ENCODE results near the gene MAPT.

- TF ChIP-seq, protein P1, sequence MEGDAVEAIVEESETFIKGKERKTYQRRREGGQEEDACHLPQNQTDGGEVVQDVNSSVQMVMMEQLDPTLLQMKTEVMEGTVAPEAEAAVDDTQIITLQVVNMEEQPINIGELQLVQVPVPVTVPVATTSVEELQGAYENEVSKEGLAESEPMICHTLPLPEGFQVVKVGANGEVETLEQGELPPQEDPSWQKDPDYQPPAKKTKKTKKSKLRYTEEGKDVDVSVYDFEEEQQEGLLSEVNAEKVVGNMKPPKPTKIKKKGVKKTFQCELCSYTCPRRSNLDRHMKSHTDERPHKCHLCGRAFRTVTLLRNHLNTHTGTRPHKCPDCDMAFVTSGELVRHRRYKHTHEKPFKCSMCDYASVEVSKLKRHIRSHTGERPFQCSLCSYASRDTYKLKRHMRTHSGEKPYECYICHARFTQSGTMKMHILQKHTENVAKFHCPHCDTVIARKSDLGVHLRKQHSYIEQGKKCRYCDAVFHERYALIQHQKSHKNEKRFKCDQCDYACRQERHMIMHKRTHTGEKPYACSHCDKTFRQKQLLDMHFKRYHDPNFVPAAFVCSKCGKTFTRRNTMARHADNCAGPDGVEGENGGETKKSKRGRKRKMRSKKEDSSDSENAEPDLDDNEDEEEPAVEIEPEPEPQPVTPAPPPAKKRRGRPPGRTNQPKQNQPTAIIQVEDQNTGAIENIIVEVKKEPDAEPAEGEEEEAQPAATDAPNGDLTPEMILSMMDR (IDR thresholded peaks at IDR 0.05) = no peak
- no peak for TF ChIP-seq EZH2 (IDR thresholded peaks at IDR 0.05)
Measured at GRCh38 chr17:46011711-46012505, 117.6 kb downstream of the MAPT start.
